ENCODE results near the gene SMIM43. TPM values are rescaled to one million over a fixed set of nuclear protein-coding genes. Genes with fewer than 3 reads are reported as not detected.
A peak's percentile ranks its signal among the peaks of the same experiment; 100 is the strongest.

SMIM43 gene
- total and polyA plus RNA-seq, 2 donors (not counting 1 experiment from before 2014, with no cell fraction given), result not detected

DNA sequence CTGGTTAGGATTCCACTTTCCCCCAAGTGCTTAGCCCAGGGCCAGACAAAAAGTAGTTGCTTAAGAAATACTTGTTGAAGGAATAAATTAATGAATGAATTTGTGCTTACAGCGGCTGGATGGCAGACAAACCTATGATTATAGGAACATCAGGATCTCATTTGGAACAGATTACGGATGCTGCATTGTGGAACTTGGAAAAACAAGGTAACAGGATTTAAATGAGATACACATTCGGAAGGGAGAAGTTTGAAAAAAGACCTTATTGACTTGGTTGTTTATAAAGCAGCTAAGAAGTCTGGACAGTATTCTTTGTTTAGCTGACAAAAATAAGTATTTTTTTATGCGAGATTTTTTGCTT lies 36.7 kb upstream of the SMIM43 start:
- CTCF ChIA-PET, result no interaction called here
- Histone ChIP-seq H3K36me3 (replicated peaks in 1 of 2; ENCODE audit: control extremely low read depth in 1 of 2, control insufficient read depth in 1 of 2, extremely low read depth in 1 of 2, insufficient read depth in 2 of 2, low read length in 1 of 2) (peaks cover 5 to 34% of the 10 kb centered on the region in 2 experiments), H3K4me1 (ENCODE audit: control insufficient read depth in 2 of 2, insufficient read depth in 2 of 2, low read length in 2 of 2) (peaks cover 8 to 15% of the 10 kb centered on the region in 2 donors), H3K79me2 (ENCODE audit: control insufficient read depth, insufficient read depth, low read length) (peaks cover 14% of the 10 kb centered on the region), H2AFZ (ENCODE audit: insufficient read depth, low read depth, low read length, poor library complexity, severe bottlenecking) (peak overlapping the region; percentile 96), H3K4me3 (ENCODE audit: control extremely low read depth in 1 of 5, extremely low read depth in 1 of 5, insufficient read depth in 1 of 5, low read depth in 2 of 5, low read length in 4 of 5) (peak overlapping the region; percentile 64 to 99 (median 93)), H3K4me2 (replicated peaks; ENCODE audit: low read depth, low read length, poor library complexity, severe bottlenecking) (peak overlapping the region; percentile 81), H3K9me3 (ENCODE audit: control extremely low read depth in 1 of 3, control insufficient read depth in 2 of 3, insufficient read depth in 1 of 3, low read length in 2 of 3) (no peaks in the 10 kb centered on the region), H4K20me1 (ENCODE audit: control insufficient read depth, insufficient read depth, low read length, poor library complexity, severe bottlenecking) (no peaks in the 10 kb centered on the region), H3K9ac (ENCODE audit: low read length) (peak overlapping the region; percentile 97), H3K27ac (ENCODE audit: low read length in 2 of 2) (peak overlapping the region; percentile 88 to 97), H3K27me3 (replicated peaks in 1 of 4; ENCODE audit: control extremely low read depth in 1 of 4, control insufficient read depth in 3 of 4, insufficient read depth in 4 of 4, low read length in 3 of 4) (no peaks in the 10 kb centered on the region)
- Mint-ChIP-seq H3K4me3 (peak overlapping the region; percentile 96), H3K4me1 (peaks cover 39% of the 10 kb centered on the region), H3K27me3 (no peaks in the 10 kb centered on the region), H3K27ac (peak overlapping the region; percentile 98), H3K9me3 (ENCODE audit: insufficient read depth) (no peaks in the 10 kb centered on the region)
- no peak for DNase-seq
- intact Hi-C loops (cut with micrococcal nuclease), result loop anchor here (1.0 to 5.0 kb wide), 4 partner anchors 22 to 931 kb away; partner anchors contain the start of genes BBS12, BBS7, BLTP1 and CCNA2
- no peak for TF ChIP-seq EZH2 (IDR thresholded peaks at IDR 0.05; ENCODE audit: borderline replicate concordance, insufficient read depth, low read depth, low read length, poor library complexity, severe bottlenecking)
- TF ChIP-seq, protein P1, sequence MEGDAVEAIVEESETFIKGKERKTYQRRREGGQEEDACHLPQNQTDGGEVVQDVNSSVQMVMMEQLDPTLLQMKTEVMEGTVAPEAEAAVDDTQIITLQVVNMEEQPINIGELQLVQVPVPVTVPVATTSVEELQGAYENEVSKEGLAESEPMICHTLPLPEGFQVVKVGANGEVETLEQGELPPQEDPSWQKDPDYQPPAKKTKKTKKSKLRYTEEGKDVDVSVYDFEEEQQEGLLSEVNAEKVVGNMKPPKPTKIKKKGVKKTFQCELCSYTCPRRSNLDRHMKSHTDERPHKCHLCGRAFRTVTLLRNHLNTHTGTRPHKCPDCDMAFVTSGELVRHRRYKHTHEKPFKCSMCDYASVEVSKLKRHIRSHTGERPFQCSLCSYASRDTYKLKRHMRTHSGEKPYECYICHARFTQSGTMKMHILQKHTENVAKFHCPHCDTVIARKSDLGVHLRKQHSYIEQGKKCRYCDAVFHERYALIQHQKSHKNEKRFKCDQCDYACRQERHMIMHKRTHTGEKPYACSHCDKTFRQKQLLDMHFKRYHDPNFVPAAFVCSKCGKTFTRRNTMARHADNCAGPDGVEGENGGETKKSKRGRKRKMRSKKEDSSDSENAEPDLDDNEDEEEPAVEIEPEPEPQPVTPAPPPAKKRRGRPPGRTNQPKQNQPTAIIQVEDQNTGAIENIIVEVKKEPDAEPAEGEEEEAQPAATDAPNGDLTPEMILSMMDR (IDR thresholded peaks at IDR 0.05), result no peak
- WGBS (ENCODE audit: insufficient coverage), result 13% methylated on average over 3 of the region's 4 CpGs
- ATAC-seq (ENCODE audit: low read depth), result no peak
- POLR2A ChIA-PET, result interaction anchor here (0.6 to 1.3 kb wide), 2 partner anchors 23 to 1646 kb away, joined by 4 to 7 read pairs; partner anchors contain the start of gene CCNA2

DNA sequence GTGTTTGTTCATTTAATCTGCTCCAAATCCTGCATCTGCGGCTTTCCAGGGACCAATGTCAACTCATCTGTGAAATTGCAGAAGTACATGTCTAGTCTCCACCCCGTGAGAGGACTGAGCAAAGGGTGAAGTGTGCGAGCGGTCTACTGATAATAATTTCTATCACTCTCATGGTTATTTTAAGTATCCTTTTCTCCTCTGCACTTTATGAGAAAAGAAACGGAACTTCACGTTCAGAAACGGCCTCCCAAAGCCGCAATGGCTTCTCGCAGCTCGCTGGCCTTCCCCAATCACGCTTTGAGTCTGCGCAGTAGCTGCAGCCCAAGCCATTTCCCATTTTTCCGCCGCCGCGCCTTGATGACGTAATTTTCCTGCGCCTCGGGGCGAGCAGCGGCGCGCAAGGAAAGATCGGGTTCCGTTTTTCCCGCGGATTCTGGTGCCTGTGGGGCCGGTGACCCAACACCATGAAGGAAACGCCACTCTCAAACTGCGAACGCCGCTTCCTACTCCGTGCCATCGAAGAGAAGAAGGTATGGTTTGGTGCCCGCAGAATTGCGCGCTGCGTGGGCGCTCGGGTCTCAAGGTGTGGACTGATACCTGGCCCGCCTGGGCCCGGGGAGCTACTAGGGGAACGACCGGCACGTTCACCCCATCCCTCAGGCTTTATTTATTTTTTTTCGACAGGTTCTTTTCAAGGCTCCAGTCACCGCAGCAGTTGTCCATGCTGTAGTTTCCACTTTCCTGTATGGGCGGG lies 36.2 kb upstream of the SMIM43 start, which contains the start of gene EXOSC9:
Gene EXOSC9 (plus strand): TSS at position 363 of the 754 bp plus-strand sequence. CDS start 102 bp downstream, at position 465.
- H3K36me3 ChIP-seq (replicated peaks in 1 of 2; ENCODE audit: control extremely low read depth in 1 of 2, control insufficient read depth in 1 of 2, extremely low read depth in 1 of 2, insufficient read depth in 2 of 2, low read length in 1 of 2), result peaks cover 1 to 29% of the 10 kb centered on the region in 2 experiments
- ChIA-PET CTCF (no interaction called here), POLR2A (interaction anchor here (0.6 to 1.3 kb wide), 2 partner anchors 23 to 1646 kb away, joined by 4 to 7 read pairs; partner anchors contain the start of gene CCNA2)
- peak; percentile 97 for DNase-seq
- ATAC-seq (ENCODE audit: low read depth), result peak; percentile 76
- H2AFZ ChIP-seq (ENCODE audit: insufficient read depth, low read depth, low read length, poor library complexity, severe bottlenecking), result peak within 1 kb of the TSS; percentile 96
- peak within 1 kb of the TSS; percentile 64 to 99 (median 93) for H3K4me3 ChIP-seq (ENCODE audit: control extremely low read depth in 1 of 5, extremely low read depth in 1 of 5, insufficient read depth in 1 of 5, low read depth in 2 of 5, low read length in 4 of 5)
- Mint-ChIP-seq H3K27ac (peak within 1 kb of the TSS; percentile 98), H3K27me3 (no peaks in the 10 kb centered on the region), H3K9me3 (ENCODE audit: insufficient read depth) (no peaks in the 10 kb centered on the region), H3K4me3 (peak within 1 kb of the TSS; percentile 96), H3K4me1 (peaks cover 39% of the 10 kb centered on the region)
- H3K79me2 ChIP-seq (ENCODE audit: control insufficient read depth, insufficient read depth, low read length), result peaks cover 14% of the 10 kb centered on the region
- peak within 1 kb of the TSS; percentile 81 for H3K4me2 ChIP-seq (replicated peaks; ENCODE audit: low read depth, low read length, poor library complexity, severe bottlenecking)
- WGBS (ENCODE audit: insufficient coverage), result 0% methylated on average over 39 of the region's 48 CpGs
- no peak for TF ChIP-seq EZH2 (IDR thresholded peaks at IDR 0.05; ENCODE audit: borderline replicate concordance, insufficient read depth, low read depth, low read length, poor library complexity, severe bottlenecking)
- TF ChIP-seq, protein P1 (IDR thresholded peaks at IDR 0.05), result no peak
- H3K4me1 ChIP-seq (ENCODE audit: control insufficient read depth in 2 of 2, insufficient read depth in 2 of 2, low read length in 2 of 2), result peaks cover 8 to 15% of the 10 kb centered on the region in 2 donors
- H3K27me3 ChIP-seq (replicated peaks in 1 of 4; ENCODE audit: control extremely low read depth in 1 of 4, control insufficient read depth in 3 of 4, insufficient read depth in 4 of 4, low read length in 3 of 4), result no peaks in the 10 kb centered on the region
- H3K9me3 ChIP-seq (ENCODE audit: control extremely low read depth in 1 of 3, control insufficient read depth in 2 of 3, insufficient read depth in 1 of 3, low read length in 2 of 3), result no peaks in the 10 kb centered on the region
- intact Hi-C loops (cut with micrococcal nuclease), result loop anchor here (1.0 to 5.0 kb wide), 5 partner anchors 22 to 931 kb away; partner anchors contain the start of genes BBS12, BBS7, BLTP1 and CCNA2
- no peaks in the 10 kb centered on the region for H4K20me1 ChIP-seq (ENCODE audit: control insufficient read depth, insufficient read depth, low read length, poor library complexity, severe bottlenecking)
- H3K9ac ChIP-seq (ENCODE audit: low read length), result peak within 1 kb of the TSS; percentile 97
- H3K27ac ChIP-seq (ENCODE audit: low read length in 2 of 2), result peak within 1 kb of the TSS; percentile 88 to 97

Measured in B cell (primary cell).